ENCODE results near the gene ASPM.

- TF ChIP-seq CTCF (IDR thresholded peaks at IDR 0.05; ENCODE audit: insufficient read depth, low read depth, low read length): no peak
- no peak for TF ChIP-seq EZH2 (IDR thresholded peaks at IDR 0.05; ENCODE audit: insufficient read depth, low read length)
Measured at GRCh38 chr1:197181982-197182381, 35.5 kb upstream of the ASPM start.
